Liver (tissue), 9 donors: ENCODE measurements around the gene MRPS35. TPM values are rescaled to one million over a fixed set of nuclear protein-coding genes. Genes with fewer than 3 reads are reported as not detected.
A peak's percentile ranks its signal among the peaks of the same experiment; 100 is the strongest.

Source experiments
- DNase-seq: peaks from one replicate; pipeline ENCODE4 v3.0.0-alpha.2; 2017; ENCODE audit warnings: low spot score
- H3K27ac ChIP-seq, 2 donors: one replicate each; pipeline ENCODE4 v1.7.0; 2013; ENCODE audit warnings: inconsistent platforms in 2 of 2, low read length in 2 of 2, control low read depth in 1 of 2, low read depth in 1 of 2, mild to moderate bottlenecking in 1 of 2
- H3K27me3 ChIP-seq, 4 donors: one replicate each; pipeline versions ENCODE4 v1.6.1 to v1.7.0; 2013; ENCODE audit warnings: low read length in 3 of 4, inconsistent platforms in 1 of 4, mild to moderate bottlenecking in 1 of 4, moderate library complexity in 1 of 4; ENCODE audit not compliant: control insufficient read depth in 4 of 4, insufficient read depth in 4 of 4
- H3K36me3 ChIP-seq, 4 donors: one replicate each; pipeline versions ENCODE4 v1.6.1 to v1.7.0; 2013; ENCODE audit warnings: low read length in 3 of 4, mild to moderate bottlenecking in 3 of 4, low read depth in 1 of 4, moderate library complexity in 1 of 4; ENCODE audit not compliant: control insufficient read depth in 4 of 4, insufficient read depth in 3 of 4
- H3K4me1 ChIP-seq, 4 donors: one replicate each; pipeline versions ENCODE4 v1.6.1 to v1.7.0; 2013; ENCODE audit warnings: low read length in 3 of 4, mild to moderate bottlenecking in 3 of 4, moderate library complexity in 1 of 4; ENCODE audit not compliant: control insufficient read depth in 4 of 4, insufficient read depth in 4 of 4
- H3K4me3 ChIP-seq, 3 donors: one replicate each; pipeline versions ENCODE4 v1.6.1 to v1.7.0; 2013; ENCODE audit warnings: low read length in 3 of 3, control low read depth in 1 of 3, low read depth in 1 of 3, mild to moderate bottlenecking in 1 of 3
- H3K9ac ChIP-seq, 2 donors: one replicate each; pipeline ENCODE4 v1.7.0; 2013; ENCODE audit warnings: low read length in 2 of 2, mild to moderate bottlenecking in 2 of 2, moderate library complexity in 2 of 2, control low read depth in 1 of 2, low read depth in 1 of 2
- H3K9me3 ChIP-seq, 4 donors: one replicate each; pipeline versions ENCODE4 v1.6.1 to v1.7.0; 2013; ENCODE audit warnings: low read length in 3 of 4; ENCODE audit not compliant: control insufficient read depth in 4 of 4
- ATF3 ChIP-seq: IDR thresholded peaks from 2 replicates; pipeline ENCODE4 v1.6.1; 2016; ENCODE audit warnings: antibody characterized with exemption
- CTCF ChIP-seq: fragments of 150-350 bp; IDR thresholded peaks from 2 replicates; pipeline ENCODE4 v1.5.1; 2017; ENCODE audit warnings: improper control_type of control experiment, low read depth, low read length; ENCODE audit not compliant: missing input control
- EGR1 ChIP-seq, 2 donors: IDR thresholded peaks; 2 replicates each; pipeline ENCODE4 v1.6.1; 2016 to 2018; ENCODE audit warnings: antibody characterized with exemption in 2 of 2, low read depth in 2 of 2
- FOXA1 ChIP-seq: IDR thresholded peaks from 2 replicates; pipeline ENCODE4 v1.6.1; 2016; ENCODE audit warnings: antibody characterized with exemption
- FOXA2 ChIP-seq: IDR thresholded peaks from 2 replicates; pipeline ENCODE4 v1.6.1; 2016; ENCODE audit warnings: antibody characterized with exemption
- GABPA ChIP-seq, 2 donors: IDR thresholded peaks in 1 of 2; conservative IDR thresholded peaks in 1 of 2; 2 replicates each; pipeline ENCODE4 v1.6.1; 2016; ENCODE audit warnings: antibody characterized with exemption in 2 of 2, mild to moderate bottlenecking in 1 of 2, moderate library complexity in 1 of 2
- HNF4A ChIP-seq, 2 donors: conservative IDR thresholded peaks; 2 replicates each; pipeline ENCODE4 v1.6.1; 2016; ENCODE audit warnings: antibody characterized with exemption in 2 of 2, mild to moderate bottlenecking in 2 of 2
- HNF4G ChIP-seq: IDR thresholded peaks from 2 replicates; pipeline ENCODE4 v1.6.1; 2016; ENCODE audit warnings: antibody characterized with exemption
- JUND ChIP-seq, 2 donors: IDR thresholded peaks; 2 replicates each; pipeline ENCODE4 v1.6.1; 2016; ENCODE audit warnings: antibody characterized with exemption in 2 of 2
- MAX ChIP-seq: IDR thresholded peaks from 2 replicates; pipeline ENCODE4 v1.6.1; 2016; ENCODE audit warnings: antibody characterized with exemption
- NR2F2 ChIP-seq: IDR thresholded peaks from 2 replicates; pipeline ENCODE4 v1.6.1; 2016; ENCODE audit warnings: antibody characterized with exemption
- RAD21 ChIP-seq, 2 donors: IDR thresholded peaks; 2 replicates each; pipeline ENCODE4 v1.6.1; 2016; ENCODE audit warnings: antibody characterized with exemption in 2 of 2, mild to moderate bottlenecking in 2 of 2
- REST ChIP-seq: IDR thresholded peaks from 2 replicates; pipeline ENCODE4 v1.6.1; 2016; ENCODE audit warnings: antibody characterized with exemption, mild to moderate bottlenecking
- RXRA ChIP-seq, 2 donors: IDR thresholded peaks; 2 replicates each; pipeline ENCODE4 v1.6.1; 2017 to 2018; ENCODE audit warnings: antibody characterized with exemption in 2 of 2, mild to moderate bottlenecking in 1 of 2
- SP1 ChIP-seq: IDR thresholded peaks from 2 replicates; pipeline ENCODE4 v1.6.1; 2018; ENCODE audit warnings: antibody characterized with exemption, mild to moderate bottlenecking
- TAF1 ChIP-seq: conservative IDR thresholded peaks from 2 replicates; pipeline ENCODE4 v1.6.1; 2016; ENCODE audit warnings: antibody characterized with exemption, mild to moderate bottlenecking
- YY1 ChIP-seq: IDR thresholded peaks from 2 replicates; pipeline ENCODE4 v1.6.1; 2016; ENCODE audit warnings: antibody characterized with exemption, mild to moderate bottlenecking
- ZBTB33 ChIP-seq: IDR thresholded peaks from 2 replicates; pipeline ENCODE4 v1.6.1; 2016; ENCODE audit warnings: antibody characterized with exemption
- WGBS: extraction: QIAGEN DNeasy Blood & Tissue Kit; methylation state at CpG from one replicate; pipeline ENCODE4 v1.1.7; 2013; 5-methylcytosine and 5-hydroxymethylcytosine counted together
- polyA plus RNA-seq, 2 donors: library from polyadenylated mRNA; stranded (reverse) in 1 of 2; unstranded in 1 of 2; fragments of 200-250 nt in 1 of 2; fragments of >200 nt in 1 of 2; fragmentation: Nextera tagmentation in 1 of 2; extraction: Ambion mirVana in 1 of 2; gene quantifications; one replicate each; pipeline versions ENCODE4 v1.2.1 to v1.2.3, GENCODE V29; 2013 to 2015
- total RNA-seq, 2 donors: library from RNA; depleted of rRNA; stranded (reverse); fragments of >200 nt; gene quantifications; one replicate each; pipeline ENCODE4 v1.2.3, GENCODE V29; 2014
- donor health status: healthy.
- donor health status: healthy.
- donor health status: healthy.
- donor health status: healthy.
- donor health status: healthy.

MRPS35 gene
- total and polyA plus RNA-seq, 4 donors, result 27.4 to 64.3 (median 49.4) TPM

- H3K27ac ChIP-seq, result peak overlapping the region; percentile 52 to 57
- WGBS, result 56% methylated on average over 15 of the region's 15 CpGs
- no peak for DNase-seq
Measured at GRCh38 chr12:27751386-27752047, 40.9 kb downstream of the MRPS35 start.

More at GRCh38 chr12:27751386-27752047, 40.9 kb downstream of the MRPS35 start:
- H3K4me3 ChIP-seq, result no peak overlapping the region
- H3K4me1 ChIP-seq, result peaks cover 3 to 30% (median 8%) of the 10 kb centered on the region in 4 donors
- no peaks in the 10 kb centered on the region for H3K27me3 ChIP-seq
- no peak overlapping the region for H3K9ac ChIP-seq
- TF ChIP-seq FOXA2 (peak; percentile 70), NR2F2 (no peak), GABPA (IDR thresholded peaks at IDR 0.05 in 1 of 2, conservative IDR thresholded peaks at IDR 0.05 in 1 of 2) (no peak), EGR1 (IDR thresholded peaks at IDR 0.05; ENCODE audit: low read depth in 2 of 2) (peak in 1 of 2 donors; percentile 53), RAD21 (IDR thresholded peaks at IDR 0.05) (no peak), HNF4A (conservative IDR thresholded peaks at IDR 0.05) (peak; percentile 57 to 66), SP1 (peak; percentile 29), REST (no peak), FOXA1 (peak; percentile 73), YY1 (peak; percentile 36), TAF1 (no peak), MAX (peak; percentile 64), HNF4G (no peak), ZBTB33 (peak; percentile 62), ATF3 (peak; percentile 32), JUND (IDR thresholded peaks at IDR 0.05) (peak; percentile 63 to 71), RXRA (IDR thresholded peaks at IDR 0.05) (peak; percentile 33 to 81), CTCF (no peak)
- peaks cover 0 to 6% (median 1%) of the 10 kb centered on the region in 4 donors for H3K36me3 ChIP-seq
- H3K9me3 ChIP-seq, result no peaks in the 10 kb centered on the region
